Tibial artery (tissue), 4 donors: ENCODE measurements around the gene CDC42EP5.
"Not testable (repeated sequence)": the region's sequence is repeated elsewhere in the genome, so short reads cannot be mapped to it uniquely, and the experiment has no call there.

Experiments used
- DNase-seq, 2 donors: peaks; one replicate each; pipeline ENCODE4 v3.0.0-alpha.2; 2019
- H3K27ac ChIP-seq, 2 donors: fragments of 200-600 bp; sonication (generic) in 1 of 2; 1 replicate in 1 of 2; 2 replicates in 1 of 2; pipeline ENCODE4 v1.5.1; 2018 to 2019; ENCODE audit warnings: mild to moderate bottlenecking in 1 of 2
- H3K27me3 ChIP-seq, 2 donors: fragments of 200-600 bp; sonication (generic) in 1 of 2; one replicate each; pipeline versions ENCODE4 v1.5.1 to v1.6.0; 2016 to 2019
- H3K36me3 ChIP-seq, 3 donors: fragments of 200-600 bp; sonication (generic) in 2 of 3; one replicate each; pipeline ENCODE4 v1.5.1; 2016 to 2019; ENCODE audit warnings: mild to moderate bottlenecking in 2 of 3
- H3K4me1 ChIP-seq, 4 donors: fragments of 200-600 bp; sonication (generic) in 2 of 4; 1 replicate in 3 of 4; 2 replicates in 1 of 4; pipeline ENCODE4 v1.5.1; 2016 to 2019
- H3K4me3 ChIP-seq, 2 donors: fragments of 200-600 bp; sonication (generic) in 1 of 2; 1 replicate in 1 of 2; 2 replicates in 1 of 2; pipeline ENCODE4 v1.5.1; 2018 to 2019; ENCODE audit warnings: mild to moderate bottlenecking in 2 of 2
- H3K9me3 ChIP-seq, 3 donors: fragments of 200-600 bp; sonication (generic) in 1 of 3; one replicate each; pipeline ENCODE4 v1.5.1; 2016 to 2019
- CTCF ChIP-seq, 2 experiments: fragments of 200-600 bp in 1 of 2; fragments of 450-650 bp in 1 of 2; IDR thresholded peaks; one replicate each; pipeline ENCODE4 v1.5.1; 2017 to 2019; ENCODE audit warnings: antibody characterized with exemption in 2 of 2, mild to moderate bottlenecking in 1 of 2, moderate library complexity in 1 of 2
- intact Hi-C: fragments of 100-400 bp; cut with DNase I; formaldehyde crosslinking; loops from one replicate; pipeline ENCODE4 v1.15.0; 2023; ENCODE audit warnings: low total_unique reads

CDC42EP5 gene

GRCh38 chr19:54449701-54450069 is 23.4 kb downstream of the CDC42EP5 start:
- TF ChIP-seq CTCF (IDR thresholded peaks at IDR 0.05), result no peak
- H3K27me3 ChIP-seq, result no peaks in the 10 kb centered on the region
- intact Hi-C loops, result no loop called here
- H3K4me3 ChIP-seq, result peak overlapping the region; percentile 88 to 89
- peak overlapping the region; percentile 96 to 98 for H3K27ac ChIP-seq
- H3K4me1 ChIP-seq, result peaks cover 0 to 43% (median 34%) of the 10 kb centered on the region in 4 donors
- no peaks in the 10 kb centered on the region for H3K9me3 ChIP-seq
- DNase-seq, result no peak
- peaks cover 43 to 53% (median 47%) of the 10 kb centered on the region in 3 donors for H3K36me3 ChIP-seq

- intact Hi-C loops, result no loop called here
- H3K36me3 ChIP-seq, result peaks cover 40 to 52% (median 41%) of the 10 kb centered on the region in 3 donors
- H3K27me3 ChIP-seq, result no peaks in the 10 kb centered on the region
- DNase-seq, result peak; percentile 97 to 99
- peak within 1 kb of the TSS; percentile 88 to 89 for H3K4me3 ChIP-seq
- H3K9me3 ChIP-seq, result no peaks in the 10 kb centered on the region
- TF ChIP-seq CTCF (IDR thresholded peaks at IDR 0.05), result no peak
- H3K27ac ChIP-seq, result peak within 1 kb of the TSS; percentile 96 to 98
- peaks cover 0 to 43% (median 34%) of the 10 kb centered on the region in 4 donors for H3K4me1 ChIP-seq
These were observed 24.1 kb downstream of the CDC42EP5 start, which contains the start of gene LENG8 for GRCh38 chr19:54448774-54449700. LENG8 (plus strand) TSS chr19:54449199; CDS start chr19:54451345, 2,146 bp downstream.

- intact Hi-C loops, result no loop called here
- Histone ChIP-seq H3K36me3 (peaks cover 32 to 43% (median 32%) of the 10 kb centered on the region in 3 donors), H3K27ac (peak overlapping the region; percentile 96 to 98), H3K4me1 (peaks cover 0 to 43% (median 34%) of the 10 kb centered on the region in 4 donors), H3K4me3 (peak overlapping the region; percentile 88 to 89), H3K27me3 (no peaks in the 10 kb centered on the region), H3K9me3 (no peaks in the 10 kb centered on the region)
- no peak for TF ChIP-seq CTCF (IDR thresholded peaks at IDR 0.05)
- peak in 1 of 2 donors; percentile 61 for DNase-seq
These were observed 24.9 kb downstream of the CDC42EP5 start for GRCh38 chr19:54448040-54448773.

GRCh38 chr19:54446349-54446748 is 26.7 kb downstream of the CDC42EP5 start:
- H3K4me3 ChIP-seq, intact Hi-C loops, H3K27me3 ChIP-seq, H3K27ac ChIP-seq, DNase-seq, H3K9me3 ChIP-seq: not testable (repeated sequence)
- H3K4me1 ChIP-seq, result peaks cover 0 to 30% (median 24%) of the 10 kb centered on the region in 4 donors
- peaks cover 14 to 25% (median 19%) of the 10 kb centered on the region in 3 donors for H3K36me3 ChIP-seq

GRCh38 chr19:54444737-54445136 is 28.4 kb downstream of the CDC42EP5 start:
- H3K27ac ChIP-seq, result no peak overlapping the region
- no peak for TF ChIP-seq CTCF (IDR thresholded peaks at IDR 0.05)
- H3K36me3 ChIP-seq, result peaks cover 6 to 19% (median 15%) of the 10 kb centered on the region in 3 donors
- peaks cover 0 to 13% (median 8%) of the 10 kb centered on the region in 4 donors for H3K4me1 ChIP-seq
- intact Hi-C loops, result no loop called here
- no peak for DNase-seq
- H3K4me3 ChIP-seq, result no peak overlapping the region
- H3K9me3 ChIP-seq, result no peaks in the 10 kb centered on the region
- no peaks in the 10 kb centered on the region for H3K27me3 ChIP-seq
